SK-N-SH treated with all-trans-retinoic acid at 6 μM for 48 hours (cell line): ENCODE results near the gene ARID2.

Source experiments
- ATAC-seq: fragments of 200-7000 bp; cut with Tn5 transposase; 3 replicates; pipeline ENCODE4 v1.9.1; 2020; ENCODE audit warnings: mild to moderate bottlenecking, moderate library complexity
- ARNTL ChIP-seq: fragments of 450-650 bp; formaldehyde crosslinking; IDR thresholded peaks from 2 replicates; pipeline ENCODE4 v1.5.0; 2020; ENCODE audit warnings: low read depth, mild to moderate bottlenecking, moderate library complexity, borderline replicate concordance
- BACH2 ChIP-seq: fragments of 250-450 bp; sonication (Bioruptor Pico); IDR thresholded peaks from 2 replicates; pipeline ENCODE4 v1.9.0; 2021; ENCODE audit warnings: mild to moderate bottlenecking, borderline replicate concordance
- CSDC2 ChIP-seq: fragments of 250-450 bp; sonication (Bioruptor Pico); IDR thresholded peaks from 2 replicates; pipeline ENCODE4 v1.5.0; 2020; ENCODE audit warnings: mild to moderate bottlenecking, moderate library complexity
- ESRRG ChIP-seq: fragments of 250-450 bp; sonication (Bioruptor Pico); IDR thresholded peaks from 2 replicates; pipeline ENCODE4 v1.6.1; 2021; ENCODE audit warnings: mild to moderate bottlenecking
- GLIS3 ChIP-seq: fragments of 250-450 bp; sonication (Bioruptor Pico); IDR thresholded peaks from 2 replicates; pipeline ENCODE4 v1.5.0; 2020; ENCODE audit warnings: mild to moderate bottlenecking, moderate library complexity
- ISL1 ChIP-seq: fragments of 250-450 bp; sonication (Bioruptor Pico); IDR thresholded peaks from 2 replicates; pipeline ENCODE4 v2.1.2; 2022; ENCODE audit warnings: mild to moderate bottlenecking, moderate library complexity
- PATZ1 ChIP-seq: fragments of 250-450 bp; sonication (Bioruptor Pico); IDR thresholded peaks from 2 replicates; pipeline ENCODE4 v1.8.0; 2020; ENCODE audit warnings: mild to moderate bottlenecking, moderate library complexity, borderline replicate concordance
- POU6F1 ChIP-seq: fragments of 250-450 bp; sonication (Bioruptor Pico); IDR thresholded peaks from 2 replicates; pipeline ENCODE4 v1.8.0; 2021; ENCODE audit warnings: low read depth, mild to moderate bottlenecking, moderate library complexity, borderline replicate concordance
- PPARA ChIP-seq: fragments of 250-450 bp; sonication (Bioruptor Pico); IDR thresholded peaks from 2 replicates; pipeline ENCODE4 v1.5.0; 2020; ENCODE audit warnings: mild to moderate bottlenecking, borderline replicate concordance
- RARB ChIP-seq: fragments of 250-450 bp; sonication (Bioruptor Pico); IDR thresholded peaks from 2 replicates; pipeline ENCODE4 v1.8.0; 2021; ENCODE audit warnings: mild to moderate bottlenecking, moderate library complexity
- SNAI2 ChIP-seq: fragments of 250-450 bp; sonication (Bioruptor Pico); IDR thresholded peaks from 2 replicates; pipeline ENCODE4 v1.5.0; 2020; ENCODE audit warnings: mild to moderate bottlenecking, moderate library complexity
- TCF4 ChIP-seq: fragments of 250-450 bp; sonication (Bioruptor Pico); IDR thresholded peaks from 2 replicates; pipeline ENCODE4 v1.8.0; 2021; ENCODE audit warnings: mild to moderate bottlenecking, moderate library complexity, borderline replicate concordance
- TOX ChIP-seq: fragments of 250-450 bp; sonication (Bioruptor Pico); IDR thresholded peaks from 2 replicates; pipeline ENCODE4 v1.8.0; 2021; ENCODE audit warnings: mild to moderate bottlenecking, moderate library complexity, borderline replicate concordance
- ZFP30 ChIP-seq: fragments of 450-650 bp; formaldehyde crosslinking; IDR thresholded peaks from 2 replicates; pipeline ENCODE4 v1.5.0; 2022; ENCODE audit warnings: mild to moderate bottlenecking, moderate library complexity
- ZNF565 ChIP-seq: fragments of 450-650 bp; formaldehyde crosslinking; conservative IDR thresholded peaks from 2 replicates; pipeline ENCODE4 v1.5.0; 2020; ENCODE audit warnings: low read depth, mild to moderate bottlenecking, moderate library complexity
- ZNF70 ChIP-seq: fragments of 450-650 bp; formaldehyde crosslinking; IDR thresholded peaks from 2 replicates; pipeline ENCODE4 v1.5.0; 2020; ENCODE audit warnings: mild to moderate bottlenecking, moderate library complexity
- TF ChIP-seq, protein P1 (sequence below): fragments of 250-450 bp; sonication (Bioruptor Pico); IDR thresholded peaks from 2 replicates; pipeline ENCODE4 v1.5.0; 2020; ENCODE audit warnings: mild to moderate bottlenecking, moderate library complexity
- TF ChIP-seq, protein P2 (sequence below): fragments of 250-450 bp; sonication (Bioruptor Pico); IDR thresholded peaks from 2 replicates; pipeline ENCODE4 v1.5.1; 2020; ENCODE audit warnings: low read depth, mild to moderate bottlenecking, moderate library complexity
- TF ChIP-seq, protein P3 (sequence below): fragments of 250-450 bp; sonication (Bioruptor Pico); IDR thresholded peaks from 2 replicates; pipeline ENCODE4 v1.5.1; 2021; ENCODE audit warnings: mild to moderate bottlenecking, moderate library complexity

The ARID2 gene

GRCh38 chr12:45878630-45879255, 149.2 kb downstream of the ARID2 start (continued):
- TF ChIP-seq, protein P1, sequence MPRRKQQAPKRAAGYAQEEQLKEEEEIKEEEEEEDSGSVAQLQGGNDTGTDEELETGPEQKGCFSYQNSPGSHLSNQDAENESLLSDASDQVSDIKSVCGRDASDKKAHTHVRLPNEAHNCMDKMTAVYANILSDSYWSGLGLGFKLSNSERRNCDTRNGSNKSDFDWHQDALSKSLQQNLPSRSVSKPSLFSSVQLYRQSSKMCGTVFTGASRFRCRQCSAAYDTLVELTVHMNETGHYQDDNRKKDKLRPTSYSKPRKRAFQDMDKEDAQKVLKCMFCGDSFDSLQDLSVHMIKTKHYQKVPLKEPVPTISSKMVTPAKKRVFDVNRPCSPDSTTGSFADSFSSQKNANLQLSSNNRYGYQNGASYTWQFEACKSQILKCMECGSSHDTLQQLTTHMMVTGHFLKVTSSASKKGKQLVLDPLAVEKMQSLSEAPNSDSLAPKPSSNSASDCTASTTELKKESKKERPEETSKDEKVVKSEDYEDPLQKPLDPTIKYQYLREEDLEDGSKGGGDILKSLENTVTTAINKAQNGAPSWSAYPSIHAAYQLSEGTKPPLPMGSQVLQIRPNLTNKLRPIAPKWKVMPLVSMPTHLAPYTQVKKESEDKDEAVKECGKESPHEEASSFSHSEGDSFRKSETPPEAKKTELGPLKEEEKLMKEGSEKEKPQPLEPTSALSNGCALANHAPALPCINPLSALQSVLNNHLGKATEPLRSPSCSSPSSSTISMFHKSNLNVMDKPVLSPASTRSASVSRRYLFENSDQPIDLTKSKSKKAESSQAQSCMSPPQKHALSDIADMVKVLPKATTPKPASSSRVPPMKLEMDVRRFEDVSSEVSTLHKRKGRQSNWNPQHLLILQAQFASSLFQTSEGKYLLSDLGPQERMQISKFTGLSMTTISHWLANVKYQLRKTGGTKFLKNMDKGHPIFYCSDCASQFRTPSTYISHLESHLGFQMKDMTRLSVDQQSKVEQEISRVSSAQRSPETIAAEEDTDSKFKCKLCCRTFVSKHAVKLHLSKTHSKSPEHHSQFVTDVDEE (CRISPR knock-in tag): no peak
- TF ChIP-seq ZNF70 (CRISPR knock-in tag): no peak
- no peak for TF ChIP-seq BACH2 (CRISPR knock-in tag)
- no peak for TF ChIP-seq TOX (CRISPR knock-in tag)
- no peak for TF ChIP-seq TCF4 (CRISPR knock-in tag)

- ATAC-seq: no peak
- TF ChIP-seq, protein P2, sequence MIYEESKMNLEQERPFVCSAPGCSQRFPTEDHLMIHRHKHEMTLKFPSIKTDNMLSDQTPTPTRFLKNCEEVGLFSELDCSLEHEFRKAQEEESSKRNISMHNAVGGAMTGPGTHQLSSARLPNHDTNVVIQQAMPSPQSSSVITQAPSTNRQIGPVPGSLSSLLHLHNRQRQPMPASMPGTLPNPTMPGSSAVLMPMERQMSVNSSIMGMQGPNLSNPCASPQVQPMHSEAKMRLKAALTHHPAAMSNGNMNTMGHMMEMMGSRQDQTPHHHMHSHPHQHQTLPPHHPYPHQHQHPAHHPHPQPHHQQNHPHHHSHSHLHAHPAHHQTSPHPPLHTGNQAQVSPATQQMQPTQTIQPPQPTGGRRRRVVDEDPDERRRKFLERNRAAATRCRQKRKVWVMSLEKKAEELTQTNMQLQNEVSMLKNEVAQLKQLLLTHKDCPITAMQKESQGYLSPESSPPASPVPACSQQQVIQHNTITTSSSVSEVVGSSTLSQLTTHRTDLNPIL (CRISPR knock-in tag): no peak
- TF ChIP-seq ZNF70 (CRISPR knock-in tag): no peak
- no peak for TF ChIP-seq RARB (CRISPR knock-in tag)
- no peak for TF ChIP-seq ARNTL (CRISPR knock-in tag)
- TF ChIP-seq, protein P3, sequence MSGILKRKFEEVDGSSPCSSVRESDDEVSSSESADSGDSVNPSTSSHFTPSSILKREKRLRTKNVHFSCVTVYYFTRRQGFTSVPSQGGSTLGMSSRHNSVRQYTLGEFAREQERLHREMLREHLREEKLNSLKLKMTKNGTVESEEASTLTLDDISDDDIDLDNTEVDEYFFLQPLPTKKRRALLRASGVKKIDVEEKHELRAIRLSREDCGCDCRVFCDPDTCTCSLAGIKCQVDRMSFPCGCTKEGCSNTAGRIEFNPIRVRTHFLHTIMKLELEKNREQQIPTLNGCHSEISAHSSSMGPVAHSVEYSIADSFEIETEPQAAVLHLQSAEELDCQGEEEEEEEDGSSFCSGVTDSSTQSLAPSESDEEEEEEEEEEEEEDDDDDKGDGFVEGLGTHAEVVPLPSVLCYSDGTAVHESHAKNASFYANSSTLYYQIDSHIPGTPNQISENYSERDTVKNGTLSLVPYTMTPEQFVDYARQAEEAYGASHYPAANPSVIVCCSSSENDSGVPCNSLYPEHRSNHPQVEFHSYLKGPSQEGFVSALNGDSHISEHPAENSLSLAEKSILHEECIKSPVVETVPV (CRISPR knock-in tag): no peak
- no peak for TF ChIP-seq CSDC2 (CRISPR knock-in tag)
- TF ChIP-seq TOX (CRISPR knock-in tag): no peak
- TF ChIP-seq, protein P1 (CRISPR knock-in tag): no peak
- no peak for TF ChIP-seq GLIS3 (CRISPR knock-in tag)
- no peak for TF ChIP-seq TCF4 (CRISPR knock-in tag)
- TF ChIP-seq ZNF565 (CRISPR knock-in tag): no peak
- TF ChIP-seq SNAI2 (CRISPR knock-in tag): no peak
- no peak for TF ChIP-seq ZFP30 (CRISPR knock-in tag)
- TF ChIP-seq ESRRG: no peak
These were observed 149.9 kb downstream of the ARID2 start for GRCh38 chr12:45879363-45879895.

GRCh38 chr12:45880533-45880932, 151.0 kb downstream of the ARID2 start:
- TF ChIP-seq RARB (CRISPR knock-in tag) (no peak), PATZ1 (CRISPR knock-in tag) (no peak), POU6F1 (CRISPR knock-in tag) (no peak), PPARA (CRISPR knock-in tag) (no peak), SNAI2 (CRISPR knock-in tag) (no peak), ISL1 (CRISPR knock-in tag) (no peak), ZFP30 (CRISPR knock-in tag) (no peak)
- TF ChIP-seq, protein P2 (CRISPR knock-in tag): no peak
- ATAC-seq: no peak
